NCI-H1930 (cell line): ENCODE data around the gene CYGB.
A peak's percentile ranks its signal among the peaks of the same experiment; 100 is the strongest.
"Not testable (repeated sequence)": the region's sequence is repeated elsewhere in the genome, so short reads cannot be mapped to it uniquely, and the experiment has no call there.

Experiments
- DNase-seq, 2 experiments: peaks; one replicate each; lab custom pipeline; 2025; lab: John Stamatoyannopoulos, UW

The CYGB gene

GRCh38 chr17:76567634-76568432, 30.3 kb upstream of the CYGB start:
- no peak for DNase-seq

DNA sequence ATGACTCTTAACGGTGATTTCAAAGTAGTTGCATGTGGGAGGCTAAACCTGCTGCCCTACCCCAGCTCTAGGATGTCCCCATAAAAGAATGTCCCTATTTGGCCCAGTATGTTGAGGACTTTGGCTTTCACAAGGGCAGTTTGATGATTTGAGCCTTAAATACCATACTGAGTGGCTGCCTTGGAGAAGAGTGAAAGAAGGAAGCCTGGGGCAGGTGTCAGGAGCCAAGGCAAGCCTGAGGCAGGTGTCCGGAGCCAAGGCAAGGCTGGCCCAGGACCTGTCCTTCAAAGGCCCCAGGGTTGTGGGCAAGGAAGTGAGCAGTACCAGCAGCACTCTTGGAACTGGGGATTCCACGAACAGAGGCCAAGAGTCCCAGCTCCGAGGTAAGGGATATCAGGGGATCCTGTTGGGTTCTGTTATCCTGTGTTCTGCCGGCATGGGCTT, 29.5 kb upstream of the CYGB start:
- DNase-seq, result no peak

GRCh38 chr17:76566613-76566943, 29.1 kb upstream of the CYGB start:
- no peak for DNase-seq

- no peak for DNase-seq
Measured at GRCh38 chr17:76565728-76566612, 28.5 kb upstream of the CYGB start.

DNA sequence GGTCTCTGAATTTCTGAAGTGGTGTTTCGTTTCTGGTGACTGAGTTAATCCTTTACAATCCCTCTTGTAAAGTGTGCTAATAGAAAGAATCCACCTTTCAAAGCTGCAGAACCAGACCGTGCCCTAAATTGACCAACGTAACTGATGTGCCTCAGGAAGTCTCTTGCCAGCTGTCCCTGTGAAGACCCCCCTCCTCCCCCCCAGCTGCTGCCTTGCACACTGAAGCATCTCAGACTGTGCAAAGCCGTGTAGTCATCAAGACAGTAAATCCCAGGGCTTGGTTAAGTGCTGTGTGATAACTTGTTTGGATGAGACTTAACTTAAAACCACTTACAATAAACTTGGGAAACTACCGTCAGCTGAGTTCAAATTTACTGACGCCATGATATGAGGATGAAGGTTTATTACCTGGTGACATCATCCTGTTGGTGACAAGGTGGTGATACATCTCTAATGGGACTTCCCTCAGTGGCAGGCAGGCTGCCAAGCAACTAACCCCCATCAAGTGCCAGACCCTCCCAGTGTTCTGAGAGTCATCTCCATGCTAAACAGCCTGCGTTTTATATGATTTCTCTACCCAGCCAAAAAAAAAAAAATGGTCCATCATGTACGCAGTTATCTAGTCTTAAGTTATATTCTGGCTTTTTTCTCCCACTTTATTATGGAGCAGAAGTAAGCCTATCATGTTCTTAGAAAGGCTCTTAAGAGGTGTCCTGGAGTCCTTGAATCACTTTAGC, 27.6 kb upstream of the CYGB start:
- DNase-seq, result not testable (repeated sequence)

- not testable (repeated sequence) for DNase-seq
Measured at GRCh38 chr17:76563359-76563758, 25.9 kb upstream of the CYGB start.

DNA sequence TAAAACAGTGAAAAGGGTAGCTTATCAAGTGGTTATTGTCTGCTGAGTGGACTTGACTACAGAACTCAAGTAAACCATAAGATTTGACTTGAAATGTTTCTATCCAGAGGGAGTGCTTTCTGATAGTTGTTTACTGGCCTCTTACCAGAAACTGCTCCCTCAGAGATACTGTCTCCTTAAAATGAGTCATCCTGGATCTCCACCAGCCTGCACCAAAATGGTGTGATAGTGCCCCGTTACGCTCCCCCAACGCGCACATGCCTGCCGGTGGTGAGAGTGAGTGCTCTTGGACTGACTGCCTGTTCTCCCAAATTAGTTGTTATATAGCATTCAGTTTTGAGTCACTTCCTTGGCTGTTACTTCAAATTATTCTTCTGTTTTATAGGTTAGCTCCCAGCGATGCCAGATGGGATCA, 25.2 kb upstream of the CYGB start:
- no peak for DNase-seq

DNA sequence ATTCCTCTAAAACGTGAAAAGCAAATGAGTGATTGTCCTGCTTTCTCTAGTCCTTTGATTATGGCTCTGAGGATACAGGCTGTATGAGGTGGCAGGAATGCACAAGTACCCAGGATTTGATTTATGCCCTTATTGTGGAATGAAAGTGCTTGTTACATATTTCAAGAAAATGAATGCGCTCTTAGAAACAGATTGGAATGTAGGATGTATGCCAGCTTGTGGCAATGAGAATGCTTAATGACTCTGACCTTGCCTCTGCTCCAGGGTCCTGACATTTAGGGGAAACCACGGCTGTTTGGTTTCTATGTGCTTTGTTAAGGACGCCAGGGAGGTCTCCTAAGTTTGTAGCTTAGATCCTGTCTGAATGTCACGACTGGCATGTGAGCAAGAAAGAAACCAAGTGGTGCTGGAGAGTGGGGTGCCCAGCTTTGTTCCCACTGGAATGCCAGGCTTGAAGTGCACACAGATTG, 24.3 kb upstream of the CYGB start:
- DNase-seq, result no peak

DNA sequence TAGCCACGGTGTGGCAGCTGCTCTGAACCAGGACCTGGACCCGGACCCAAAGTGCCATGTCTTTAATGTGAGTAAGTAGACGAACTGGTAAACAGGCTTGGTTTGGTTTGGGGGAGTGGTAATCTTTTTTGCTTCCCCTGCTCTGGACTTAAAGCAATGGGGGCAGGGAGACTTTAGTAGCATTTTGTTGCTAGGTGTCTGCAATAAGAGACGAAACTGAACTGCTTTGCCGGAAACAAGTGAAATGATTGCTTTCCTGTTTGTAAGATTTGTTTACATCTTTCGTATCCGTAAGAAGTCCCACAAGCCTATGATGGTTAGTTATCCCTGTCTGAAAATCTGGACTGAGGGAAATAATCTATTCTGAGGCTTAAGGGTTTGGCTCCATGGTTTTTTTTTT, 23.8 kb upstream of the CYGB start:
- DNase-seq, result no peak

DNA sequence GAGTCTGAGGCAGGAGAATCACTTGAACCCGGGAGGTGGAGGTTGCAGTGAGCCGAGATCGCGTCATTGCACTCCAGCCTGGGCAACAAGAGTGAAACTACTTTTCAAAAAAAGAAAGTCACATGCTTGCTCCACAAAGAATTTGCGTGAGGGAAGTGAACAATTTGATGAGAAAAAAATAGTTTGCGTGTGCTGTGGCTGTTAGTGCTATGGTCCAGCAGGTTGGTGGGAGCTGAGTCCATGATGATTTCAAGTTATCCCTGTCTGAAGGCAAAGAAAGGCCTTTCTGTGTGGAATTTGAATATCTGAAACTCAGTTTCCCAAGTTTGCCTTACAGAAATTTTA, 23.3 kb upstream of the CYGB start:
- DNase-seq, result no peak

DNA sequence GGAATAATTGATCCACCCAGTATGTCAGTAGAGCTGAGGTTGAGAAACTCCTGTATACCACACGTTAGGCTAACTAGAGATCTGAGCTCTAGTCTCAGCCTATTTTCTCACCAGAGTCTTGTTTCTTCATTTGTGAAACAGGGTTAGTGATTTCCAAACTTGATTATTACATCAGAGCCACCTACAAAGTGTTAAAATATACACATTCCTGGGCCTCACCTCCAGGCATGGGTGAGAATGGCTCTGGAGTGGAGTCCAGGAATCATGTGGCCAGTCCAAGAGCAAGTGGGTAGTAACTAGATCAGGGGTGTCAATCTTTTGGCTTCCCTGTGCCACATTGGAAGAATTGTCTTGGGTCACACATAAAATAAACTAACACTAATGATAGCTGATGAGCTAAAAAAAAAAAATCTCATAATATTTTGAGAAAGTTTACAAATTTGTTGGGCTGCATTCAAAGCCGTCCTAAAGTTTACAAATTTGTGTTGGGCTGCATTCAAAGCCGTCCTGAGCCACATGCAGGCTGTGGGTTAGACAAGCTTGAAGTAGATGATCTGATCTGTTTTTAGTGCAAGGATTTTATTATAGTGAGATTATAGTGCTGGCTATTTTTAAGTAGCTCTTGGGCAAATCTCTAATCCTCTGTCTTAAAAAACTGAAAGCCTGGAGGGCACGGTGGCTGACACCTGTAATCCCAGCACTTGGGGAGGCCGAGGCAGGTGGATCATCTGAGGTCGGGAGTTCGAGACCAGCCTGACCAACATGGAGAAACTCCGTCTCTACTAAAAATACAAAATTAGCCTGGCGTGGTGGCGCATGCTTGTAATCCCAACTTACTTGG, 22.7 kb upstream of the CYGB start:
- no peak for DNase-seq

- DNase-seq, result not testable (repeated sequence)
Measured at GRCh38 chr17:76559460-76559859, 22.0 kb upstream of the CYGB start.

DNA sequence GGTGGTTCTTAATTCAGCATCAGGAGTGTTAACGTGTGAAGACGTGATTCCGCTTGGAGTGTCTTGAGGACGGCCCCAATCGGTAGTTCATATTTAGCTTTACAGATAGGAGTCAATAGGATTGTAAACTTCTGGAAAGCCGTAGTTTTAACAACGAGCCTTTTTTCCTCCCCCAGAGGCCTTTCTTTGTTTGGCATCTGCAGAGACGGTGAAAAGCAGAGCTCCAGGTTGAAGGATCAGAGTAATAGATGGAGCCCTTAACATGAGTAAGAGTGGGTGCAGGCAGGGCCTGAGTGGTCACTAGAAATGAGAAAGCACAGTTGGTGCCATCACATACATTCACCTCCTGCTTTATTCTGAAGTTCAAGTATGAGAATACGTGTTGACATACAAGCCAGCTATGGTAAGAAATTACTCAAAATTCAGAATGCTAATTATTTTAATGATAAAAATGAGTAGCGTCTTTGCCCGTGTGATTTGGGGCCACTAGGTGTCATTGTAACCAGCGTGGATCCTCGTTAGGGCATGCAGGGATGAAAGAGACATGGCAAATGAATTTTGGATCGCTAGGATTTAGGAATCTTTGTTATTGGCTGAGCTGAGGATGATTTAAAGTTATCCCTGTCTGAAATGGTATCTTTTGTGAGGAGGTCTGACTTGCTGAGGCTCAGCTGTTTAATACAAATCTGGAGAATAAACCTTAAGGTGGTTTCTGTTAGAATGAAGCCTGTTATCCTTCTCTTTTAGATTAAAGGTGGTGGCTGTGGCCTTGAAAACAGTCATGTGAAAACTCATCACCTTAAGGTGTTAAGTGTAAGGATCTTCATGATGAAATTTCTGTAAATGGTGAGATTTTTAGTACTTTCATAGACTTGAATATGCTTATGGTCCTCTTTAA, 20.9 kb upstream of the CYGB start:
- DNase-seq, result no peak

GRCh38 chr17:76557368-76558197, 20.1 kb upstream of the CYGB start:
- DNase-seq, result peak; percentile 97 to 98

- no peak for DNase-seq
Measured at GRCh38 chr17:76556765-76557367, 19.4 kb upstream of the CYGB start.

GRCh38 chr17:76554131-76554530, 16.6 kb upstream of the CYGB start:
- DNase-seq, result no peak

- no peak for DNase-seq
Measured at GRCh38 chr17:76553178-76553908, 15.8 kb upstream of the CYGB start.

- DNase-seq, result no peak
Measured at GRCh38 chr17:76551685-76552084, 14.2 kb upstream of the CYGB start.
